B cell (primary cell): Measurements from ENCODE around the gene ARL6IP5.

ENCODE experiments used
- EZH2 ChIP-seq: IDR thresholded peaks from 2 replicates; pipeline ENCODE4 v1.6.1; 2012; ENCODE audit warnings: borderline replicate concordance, low read depth, mild to moderate bottlenecking, moderate library complexity, low read length; ENCODE audit not compliant: insufficient read depth, poor library complexity, severe bottlenecking
- TF ChIP-seq, protein P1 (sequence below): fragments of 200-600 bp; IDR thresholded peaks from one replicate; pipeline ENCODE4 v1.8.0; 2022; ENCODE audit warnings: antibody characterized with exemption, mild to moderate bottlenecking

DNA sequence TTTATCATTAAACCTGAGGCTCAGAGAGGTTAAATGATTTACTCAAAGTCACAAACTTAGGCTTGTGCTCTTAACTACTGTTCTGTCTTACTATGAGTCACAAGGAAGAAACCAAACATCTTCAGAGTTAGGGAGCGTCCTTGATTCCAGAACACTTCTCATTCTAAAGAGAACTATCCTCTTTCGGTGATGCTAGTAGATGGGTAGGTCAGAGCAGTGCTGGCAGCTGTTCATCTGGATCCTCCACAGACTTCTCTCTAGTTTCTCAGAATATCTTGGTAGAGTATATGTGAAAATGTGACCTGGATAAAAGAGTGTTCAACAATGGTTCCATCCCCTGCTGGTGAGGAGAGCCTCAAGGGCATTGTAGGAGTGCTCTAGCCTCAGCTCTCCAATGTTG, 3.3 kb downstream of the ARL6IP5 start:
- no peak for TF ChIP-seq EZH2
- TF ChIP-seq, protein P1, sequence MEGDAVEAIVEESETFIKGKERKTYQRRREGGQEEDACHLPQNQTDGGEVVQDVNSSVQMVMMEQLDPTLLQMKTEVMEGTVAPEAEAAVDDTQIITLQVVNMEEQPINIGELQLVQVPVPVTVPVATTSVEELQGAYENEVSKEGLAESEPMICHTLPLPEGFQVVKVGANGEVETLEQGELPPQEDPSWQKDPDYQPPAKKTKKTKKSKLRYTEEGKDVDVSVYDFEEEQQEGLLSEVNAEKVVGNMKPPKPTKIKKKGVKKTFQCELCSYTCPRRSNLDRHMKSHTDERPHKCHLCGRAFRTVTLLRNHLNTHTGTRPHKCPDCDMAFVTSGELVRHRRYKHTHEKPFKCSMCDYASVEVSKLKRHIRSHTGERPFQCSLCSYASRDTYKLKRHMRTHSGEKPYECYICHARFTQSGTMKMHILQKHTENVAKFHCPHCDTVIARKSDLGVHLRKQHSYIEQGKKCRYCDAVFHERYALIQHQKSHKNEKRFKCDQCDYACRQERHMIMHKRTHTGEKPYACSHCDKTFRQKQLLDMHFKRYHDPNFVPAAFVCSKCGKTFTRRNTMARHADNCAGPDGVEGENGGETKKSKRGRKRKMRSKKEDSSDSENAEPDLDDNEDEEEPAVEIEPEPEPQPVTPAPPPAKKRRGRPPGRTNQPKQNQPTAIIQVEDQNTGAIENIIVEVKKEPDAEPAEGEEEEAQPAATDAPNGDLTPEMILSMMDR: no peak
